Psoas muscle (tissue), 8 donors: ENCODE measurements around the gene VAMP2. TPM values are rescaled to one million over a fixed set of nuclear protein-coding genes. Genes with fewer than 3 reads are reported as not detected.
A peak's percentile ranks its signal among the peaks of the same experiment; 100 is the strongest.

Experiments
- ATAC-seq, 4 donors: fragments of 200-7000 bp; cut with Tn5 transposase; one replicate each; pipeline ENCODE4 v1.9.1; 2020; ENCODE audit warnings: moderate library complexity in 3 of 4, mild to moderate bottlenecking in 2 of 4
- DNase-seq, 2 donors: peaks; one replicate each; pipeline ENCODE4 v3.0.0-alpha.2; 2020
- H3K27ac ChIP-seq: fragments of 200-600 bp; one replicate; pipeline ENCODE4 v1.8.0; 2022
- H3K27me3 ChIP-seq, 3 donors: fragments of 200-600 bp in 1 of 3; one replicate each; pipeline versions ENCODE4 v1.6.1 to v1.8.0; 2013 to 2022; ENCODE audit warnings: low read length in 2 of 3, mild to moderate bottlenecking in 2 of 3, moderate library complexity in 1 of 3; ENCODE audit not compliant: insufficient read depth in 3 of 3
- H3K36me3 ChIP-seq, 2 donors: fragments of 200-600 bp in 1 of 2; one replicate each; pipeline versions ENCODE4 v1.6.1 to v1.8.0; 2013 to 2022; ENCODE audit warnings: low read depth in 1 of 2, mild to moderate bottlenecking in 1 of 2, moderate library complexity in 1 of 2; ENCODE audit not compliant: insufficient read depth in 1 of 2
- H3K4me1 ChIP-seq: fragments of 200-600 bp; one replicate; pipeline ENCODE4 v1.8.0; 2022
- H3K4me3 ChIP-seq: fragments of 200-600 bp; one replicate; pipeline ENCODE4 v1.8.0; 2022; ENCODE audit warnings: mild to moderate bottlenecking
- H3K9me3 ChIP-seq: fragments of 200-600 bp; one replicate; pipeline ENCODE4 v1.8.0; 2022
- CTCF ChIP-seq: fragments of 200-600 bp; IDR thresholded peaks from one replicate; pipeline ENCODE4 v1.8.0; 2022; ENCODE audit warnings: antibody characterized with exemption
- WGBS, 3 donors: extraction: QIAGEN DNeasy Blood & Tissue Kit; methylation state at CpG; one replicate each; pipeline versions ENCODE4 v1.1.6 to v1.1.7; 2013; 5-methylcytosine and 5-hydroxymethylcytosine counted together
- intact Hi-C, 2 donors: fragments of 100-400 bp; cut with DNase I; formaldehyde crosslinking; loops; one replicate each; pipeline versions ENCODE4 v1.11.0 to v1.14.2; 2022
- polyA plus RNA-seq, 3 donors: library from polyadenylated mRNA; stranded (reverse); fragments of 200-250 nt; gene quantifications; one replicate each; pipeline ENCODE4 v1.2.3, GENCODE V29; 2013
- total RNA-seq, 4 donors: library from RNA; stranded (reverse); fragmentation: NEBNext Ultra II Directional in 2 of 4; extraction: Animal tissue kit (Norgen Biotek cat#: 25700) in 2 of 4; gene quantifications; one replicate each; pipeline versions ENCODE4 v1.2.1 to v1.2.4, GENCODE V29; 2021 to 2023
- donor health status: healthy with polysubstance abuse.
- donor health status: DM: no; HTN: no; CAD: no; lungs with moderate emphysema.
- donor health status: Bipolar disorder and iron deficiency.
- donor health status: healthy.
- donor health status: DM: yes; HTN: yes; CAD: no.
- donor health status: DM: no; HTN: no; CAD: no.
- donor health status: DM: no; HTN: no; CAD: no.
- donor health status: DM: yes; HTN: yes; CAD: no.

VAMP2 gene
- total and polyA plus RNA-seq, 7 donors: 33.2 to 59.2 (median 45.1) TPM

DNA sequence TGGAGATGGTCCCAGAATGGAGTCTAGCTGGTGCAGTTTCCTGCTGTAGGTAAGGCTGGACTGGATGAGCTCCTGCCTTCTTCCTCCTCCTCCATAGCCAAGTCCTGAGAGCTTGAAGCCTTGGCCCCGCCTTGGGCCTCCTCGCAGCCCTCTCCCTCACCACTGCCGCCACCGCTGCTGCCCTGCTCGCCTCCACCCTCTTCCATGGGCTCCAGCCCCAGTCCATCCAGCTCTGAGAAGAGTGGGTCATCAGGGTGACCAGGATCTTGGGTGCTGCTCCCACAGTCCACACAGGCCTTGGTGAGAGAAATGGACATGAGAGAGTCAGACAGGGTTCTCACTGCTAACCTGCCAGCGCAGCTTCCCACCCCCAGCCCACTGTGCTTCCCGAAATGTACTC is 21.7 kb downstream of the VAMP2 start:
- Histone ChIP-seq H3K27me3 (no peaks in the 10 kb centered on the region), H3K4me3 (no peak overlapping the region), H3K27ac (peak overlapping the region; percentile 93), H3K4me1 (peaks cover 33% of the 10 kb centered on the region), H3K9me3 (no peaks in the 10 kb centered on the region), H3K36me3 (peaks cover 10 to 70% of the 10 kb centered on the region in 2 donors)
- WGBS, 3 donors: 83 to 84% (median 84%) methylated on average over 7 of the region's 7 CpGs
- ATAC-seq (no peak), DNase-seq (peak in 1 of 2 donors; percentile 13)
- no peak for TF ChIP-seq CTCF
- intact Hi-C loops: loop anchor here in 1 of 2 donors (10.0 kb wide), 1 partner anchor 896 kb away; the partner anchor contains the start of gene GABARAP

GRCh38 chr17:8140065-8141029 is 22.4 kb downstream of the VAMP2 start:
- WGBS, 3 donors: 55 to 70% (median 60%) methylated on average over 18 of the region's 18 CpGs
- no peak overlapping the region for H3K4me3 ChIP-seq
- no peaks in the 10 kb centered on the region for H3K27me3 ChIP-seq
- ATAC-seq (peak in 3 of 4 donors; percentile 5 to 14 (median 11)), DNase-seq (peak; percentile 33 to 72)
- intact Hi-C loops: loop anchor here in 1 of 2 donors (10.0 kb wide), 1 partner anchor 896 kb away; the partner anchor contains the start of gene GABARAP
- peaks cover 33% of the 10 kb centered on the region for H3K4me1 ChIP-seq
- TF ChIP-seq CTCF: no peak
- no peaks in the 10 kb centered on the region for H3K9me3 ChIP-seq
- H3K36me3 ChIP-seq: peaks cover 6 to 63% of the 10 kb centered on the region in 2 donors
- peak overlapping the region; percentile 93 for H3K27ac ChIP-seq

GRCh38 chr17:8138672-8139371 is 23.9 kb downstream of the VAMP2 start:
- no peaks in the 10 kb centered on the region for H3K27me3 ChIP-seq
- intact Hi-C loops: loop anchor here (2.0 to 5.0 kb wide), 4 partner anchors 14 to 88 kb away; partner anchors contain the start of gene PER1 (in 1 of the 2)
- peak; percentile 81 to 87 (median 82) for ATAC-seq
- peak; percentile 91 for TF ChIP-seq CTCF
- no peaks in the 10 kb centered on the region for H3K9me3 ChIP-seq
- peak overlapping the region; percentile 48 for H3K4me3 ChIP-seq
- DNase-seq: peak; percentile 91 to 97
- H3K36me3 ChIP-seq: peaks cover 6 to 48% of the 10 kb centered on the region in 2 donors
- peaks cover 33% of the 10 kb centered on the region for H3K4me1 ChIP-seq
- peak overlapping the region; percentile 93 for H3K27ac ChIP-seq
- WGBS, 3 donors: 1 to 2% (median 2%) methylated on average over 46 of the region's 46 CpGs

GRCh38 chr17:8138374-8138671 is 24.4 kb downstream of the VAMP2 start:
- DNase-seq: no peak
- H3K4me1 ChIP-seq: peaks cover 33% of the 10 kb centered on the region
- TF ChIP-seq CTCF: no peak
- no peaks in the 10 kb centered on the region for H3K9me3 ChIP-seq
- no peak for ATAC-seq
- H3K36me3 ChIP-seq: peaks cover 6 to 43% of the 10 kb centered on the region in 2 donors
- peak overlapping the region; percentile 48 for H3K4me3 ChIP-seq
- intact Hi-C loops: loop anchor here (2.0 to 5.0 kb wide), 4 partner anchors 14 to 89 kb away; partner anchors contain the start of gene PER1 (in 1 of the 2)
- WGBS, 3 donors: 5 to 10% (median 10%) methylated on average over 7 of the region's 7 CpGs
- peak overlapping the region; percentile 93 for H3K27ac ChIP-seq
- H3K27me3 ChIP-seq: no peaks in the 10 kb centered on the region
